ENCODE data around the gene PCDHGA1. TPM values are rescaled to one million over a fixed set of nuclear protein-coding genes. Genes with fewer than 3 reads are reported as not detected.

The PCDHGA1 gene
- total RNA-seq, 1 donor from 2014 or later: 0.17 TPM

- intact Hi-C loops (cut with micrococcal nuclease): no loop called here
Observed at GRCh38 chr5:141508798-141509611, 178.7 kb downstream of the PCDHGA1 start.

DNA sequence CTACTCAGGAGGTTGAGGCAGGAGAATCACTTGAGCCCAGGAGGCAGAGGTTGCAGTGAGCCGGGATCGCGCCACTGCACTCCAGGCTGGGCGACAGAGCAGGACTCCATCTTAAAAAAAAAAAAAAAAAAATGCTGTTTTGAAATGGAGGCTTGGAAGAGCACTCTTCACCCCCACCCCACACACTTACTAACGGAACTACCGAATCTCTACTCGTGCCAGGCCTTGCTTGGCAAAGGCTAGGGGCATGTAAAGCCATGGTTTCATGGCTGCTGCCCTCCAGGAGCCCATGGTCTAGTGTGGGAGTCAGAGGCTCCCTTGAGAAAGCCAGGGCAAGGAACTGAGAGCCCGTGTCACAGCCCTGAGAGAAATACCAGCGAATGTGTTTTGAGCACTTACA, 179.8 kb downstream of the PCDHGA1 start:
- intact Hi-C loops (cut with micrococcal nuclease): loop anchor here (5.0 kb wide), 2 partner anchors 107 to 168 kb away; partner anchors contain the start of genes DIAPH1 and PCDHGA3

GRCh38 chr5:141510850-141511601, 180.7 kb downstream of the PCDHGA1 start:
- intact Hi-C loops (cut with micrococcal nuclease): loop anchor here (5.0 kb wide), 2 partner anchors 106 to 169 kb away; partner anchors contain the start of genes DIAPH1 and PCDHGA3

DNA sequence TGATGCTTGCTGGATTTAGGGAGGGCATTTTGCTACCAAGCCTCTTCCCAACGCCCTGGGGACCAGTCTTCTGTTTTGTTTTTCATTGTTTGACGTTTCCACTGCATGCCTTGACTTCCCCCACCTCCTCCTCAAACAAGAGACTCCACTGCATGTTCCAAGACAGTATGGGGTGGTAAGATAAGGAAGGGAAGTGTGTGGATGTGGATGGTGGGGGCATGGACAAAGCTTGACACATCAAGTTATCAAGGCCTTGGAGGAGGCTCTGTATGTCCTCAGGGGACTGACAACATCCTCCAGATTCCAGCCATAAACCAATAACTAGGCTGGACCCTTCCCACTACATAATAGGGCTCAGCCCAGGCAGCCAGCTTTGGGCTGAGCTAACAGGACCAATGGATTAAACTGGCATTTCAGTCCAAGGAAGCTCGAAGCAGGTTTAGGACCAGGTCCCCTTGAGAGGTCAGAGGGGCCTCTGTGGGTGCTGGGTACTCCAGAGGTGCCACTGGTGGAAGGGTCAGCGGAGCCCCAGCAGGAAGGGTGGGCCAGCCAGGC, 181.5 kb downstream of the PCDHGA1 start:
- intact Hi-C loops (cut with micrococcal nuclease): loop anchor here (1.0 to 5.0 kb wide), 9 partner anchors 12 to 948 kb away; partner anchors contain the start of genes APBB3, DIAPH1, PCDHGA10 and PCDHGA3

GRCh38 chr5:141512390-141512910, 182.1 kb downstream of the PCDHGA1 start:
- intact Hi-C loops (cut with micrococcal nuclease): loop anchor here (1.0 to 5.0 kb wide), 9 partner anchors 12 to 948 kb away; partner anchors contain the start of genes APBB3, DIAPH1, PCDHGA10 and PCDHGA3

DNA sequence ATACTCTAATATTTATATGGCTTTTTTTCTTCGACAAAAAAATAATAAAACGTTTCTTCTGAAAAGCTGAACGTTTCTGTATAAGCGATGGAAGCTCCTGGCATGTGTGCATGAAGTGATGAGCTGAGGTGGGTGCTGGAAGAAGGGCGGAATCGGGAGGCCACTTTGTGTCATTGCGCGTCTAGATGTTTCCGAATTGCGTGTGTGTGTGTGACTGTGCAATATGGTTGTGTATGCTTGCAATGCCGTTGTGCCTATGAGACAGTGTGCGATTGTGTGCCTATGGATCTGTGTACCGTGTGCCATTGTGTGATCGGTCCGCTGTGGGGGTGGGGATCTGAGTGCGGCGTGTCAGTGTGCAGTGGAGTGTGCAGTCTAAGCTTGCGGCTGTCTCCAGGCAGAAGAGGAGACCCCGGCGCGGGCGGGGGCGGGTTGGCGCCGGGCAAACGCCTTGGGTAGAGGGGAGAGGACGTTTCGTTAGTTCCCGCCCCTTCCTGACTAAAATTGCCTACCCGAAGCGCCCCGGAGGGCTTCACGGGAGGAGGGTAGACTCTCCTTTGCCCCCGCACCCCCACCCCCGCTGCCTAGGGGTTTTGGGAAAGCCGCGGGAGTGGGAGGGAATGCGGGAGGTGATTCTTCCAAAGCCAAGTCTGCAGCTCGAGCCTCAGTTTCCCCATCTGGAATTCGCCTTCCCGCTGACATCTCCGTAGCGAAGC, 182.8 kb downstream of the PCDHGA1 start:
- intact Hi-C loops (cut with micrococcal nuclease): loop anchor here (1.0 to 5.0 kb wide), 9 partner anchors 11 to 949 kb away; partner anchors contain the start of genes APBB3, DIAPH1, PCDHGA10 and PCDHGA3

DNA sequence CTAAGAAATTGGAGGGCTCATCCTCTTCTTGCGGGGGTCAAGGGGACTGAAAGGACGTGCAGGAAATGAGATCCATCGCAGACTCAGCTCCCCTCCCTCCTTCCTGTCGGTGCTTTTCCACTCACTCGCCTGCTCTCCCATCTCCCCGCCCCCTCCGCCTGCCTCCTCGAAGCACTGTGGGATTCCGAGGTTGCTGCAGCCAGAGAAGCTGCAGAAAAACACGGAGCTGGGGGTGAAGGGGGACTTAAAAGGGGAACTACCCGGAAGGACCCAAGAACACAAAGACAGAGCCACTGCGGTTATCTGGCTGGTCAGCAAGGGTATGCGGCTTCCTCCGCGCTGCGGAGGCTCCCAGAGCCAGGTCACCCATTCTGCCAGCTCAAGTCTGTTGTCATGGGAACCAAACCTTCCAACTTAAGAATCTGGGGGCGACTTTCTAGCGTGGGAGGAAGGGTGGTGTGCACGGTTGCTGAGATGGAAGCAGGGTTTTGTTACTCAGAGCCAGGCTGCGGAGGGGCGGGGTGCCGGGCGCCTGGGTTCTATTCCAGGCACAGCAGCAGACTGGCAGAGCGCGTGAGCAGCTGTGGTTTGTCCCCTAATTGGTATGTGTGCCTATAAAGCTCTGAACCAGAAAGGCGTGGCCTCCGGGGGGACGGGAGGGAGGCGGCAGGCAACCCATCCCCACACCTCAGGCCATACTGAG, 183.5 kb downstream of the PCDHGA1 start:
- intact Hi-C loops (cut with micrococcal nuclease): loop anchor here (1.0 to 5.0 kb wide), 3 partner anchors 45 to 171 kb away; partner anchors contain the start of genes DIAPH1 and PCDHGA3

DNA sequence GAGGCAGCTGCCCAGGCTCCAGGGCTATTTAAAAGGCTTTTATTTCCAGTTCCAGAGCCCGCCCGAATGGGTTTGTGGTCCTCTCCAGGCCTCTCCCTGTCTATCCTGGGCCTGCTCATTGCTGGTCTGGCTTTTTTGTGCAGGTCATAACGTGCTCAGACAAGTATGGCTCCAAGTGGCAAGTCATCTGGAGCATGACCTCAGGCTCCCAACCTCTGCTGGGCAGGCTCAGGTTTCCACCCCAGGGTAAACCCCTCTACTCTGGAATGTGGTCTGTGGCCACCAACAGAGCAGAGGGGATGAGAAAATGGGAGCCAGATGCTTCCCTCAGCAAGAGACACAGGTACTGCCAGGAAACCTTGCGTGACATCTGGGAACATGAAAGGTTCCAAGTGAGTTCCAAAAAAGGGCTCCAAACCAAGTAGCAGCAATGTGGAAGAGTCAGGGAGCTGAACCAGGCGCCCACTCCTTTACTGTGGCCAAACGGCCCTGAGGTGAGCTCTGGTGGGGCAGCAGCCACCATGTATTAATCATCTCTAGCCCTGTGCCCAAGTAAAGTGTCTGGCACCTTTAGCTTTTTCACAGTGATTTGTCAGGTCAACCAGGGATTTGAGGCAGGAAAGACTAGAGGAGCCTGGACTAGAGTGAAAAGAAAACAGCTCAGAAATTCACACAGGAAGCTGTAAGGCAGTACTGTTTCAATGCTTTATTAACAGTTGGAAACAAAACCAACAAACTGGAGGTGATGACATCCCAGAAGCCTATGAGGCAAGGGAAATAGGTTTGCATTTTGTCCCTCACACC, 184.2 kb downstream of the PCDHGA1 start:
- intact Hi-C loops (cut with micrococcal nuclease): loop anchor here (1.0 to 5.0 kb wide), 3 partner anchors 44 to 172 kb away; partner anchors contain the start of genes DIAPH1 and PCDHGA3

DNA sequence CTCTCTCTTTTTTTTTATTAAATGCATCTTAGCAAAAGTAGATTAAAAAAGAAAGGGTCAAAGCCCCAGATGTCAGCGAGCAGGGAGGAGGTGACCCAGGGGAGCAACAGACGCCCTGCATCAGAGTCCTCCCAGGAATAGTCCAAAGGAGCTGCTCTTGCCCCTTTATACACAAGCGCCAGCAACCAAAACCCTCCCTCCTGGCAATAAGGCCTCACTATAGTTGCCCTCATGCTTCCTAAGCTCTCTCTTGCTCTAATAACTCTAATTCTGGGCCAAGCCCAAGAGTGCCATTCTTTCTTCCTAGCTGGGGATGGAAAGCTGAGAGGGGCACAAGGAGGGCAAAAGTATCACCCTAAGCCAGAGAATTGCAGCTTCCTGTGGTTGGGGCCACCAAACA, 184.8 kb downstream of the PCDHGA1 start:
- intact Hi-C loops (cut with micrococcal nuclease): no loop called here

GRCh38 chr5:141515946-141516671, 185.8 kb downstream of the PCDHGA1 start:
- intact Hi-C loops (cut with micrococcal nuclease): no loop called here

- intact Hi-C loops (cut with micrococcal nuclease): no loop called here
Observed at GRCh38 chr5:141516672-141517025, 186.3 kb downstream of the PCDHGA1 start.

GRCh38 chr5:141517312-141517711, 187.0 kb downstream of the PCDHGA1 start:
- intact Hi-C loops (cut with micrococcal nuclease): no loop called here

DNA sequence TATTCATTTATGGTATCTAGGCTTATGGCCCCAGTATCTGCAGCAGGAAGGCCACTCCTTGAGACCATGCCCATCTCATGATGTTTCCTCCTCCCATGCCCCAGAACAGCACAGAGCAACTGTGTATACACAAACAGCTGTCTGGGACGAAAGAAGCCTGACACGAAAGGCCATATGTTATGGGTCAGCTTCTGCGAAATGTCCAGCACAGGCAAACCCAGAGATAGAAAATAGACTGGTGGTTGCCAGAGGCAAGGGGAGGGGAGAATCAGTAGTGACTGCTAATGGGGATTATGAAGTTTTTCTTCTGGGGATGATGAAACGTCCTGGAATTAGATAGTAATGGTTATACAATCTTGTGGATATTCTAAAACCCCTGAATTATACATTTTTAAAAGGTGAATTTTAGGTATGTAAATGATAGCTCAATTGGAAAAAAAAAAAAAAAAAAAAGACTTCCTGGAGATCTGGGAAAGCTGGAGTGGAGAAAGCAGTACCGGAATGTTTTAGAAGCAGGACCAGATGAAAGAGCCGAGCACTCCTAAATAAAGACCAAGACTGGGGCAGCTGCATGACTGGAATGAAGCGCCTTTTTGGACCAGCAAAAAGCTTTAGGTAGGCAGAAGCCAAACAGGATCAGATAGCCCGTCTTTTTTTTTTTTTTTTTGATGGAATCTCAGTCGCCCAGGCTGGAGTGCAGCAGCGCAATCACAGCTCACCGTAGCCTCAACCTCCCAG, 187.7 kb downstream of the PCDHGA1 start:
- intact Hi-C loops (cut with micrococcal nuclease): no loop called here

GRCh38 chr5:141518618-141519015, 188.3 kb downstream of the PCDHGA1 start:
- intact Hi-C loops (cut with micrococcal nuclease): no loop called here

DNA sequence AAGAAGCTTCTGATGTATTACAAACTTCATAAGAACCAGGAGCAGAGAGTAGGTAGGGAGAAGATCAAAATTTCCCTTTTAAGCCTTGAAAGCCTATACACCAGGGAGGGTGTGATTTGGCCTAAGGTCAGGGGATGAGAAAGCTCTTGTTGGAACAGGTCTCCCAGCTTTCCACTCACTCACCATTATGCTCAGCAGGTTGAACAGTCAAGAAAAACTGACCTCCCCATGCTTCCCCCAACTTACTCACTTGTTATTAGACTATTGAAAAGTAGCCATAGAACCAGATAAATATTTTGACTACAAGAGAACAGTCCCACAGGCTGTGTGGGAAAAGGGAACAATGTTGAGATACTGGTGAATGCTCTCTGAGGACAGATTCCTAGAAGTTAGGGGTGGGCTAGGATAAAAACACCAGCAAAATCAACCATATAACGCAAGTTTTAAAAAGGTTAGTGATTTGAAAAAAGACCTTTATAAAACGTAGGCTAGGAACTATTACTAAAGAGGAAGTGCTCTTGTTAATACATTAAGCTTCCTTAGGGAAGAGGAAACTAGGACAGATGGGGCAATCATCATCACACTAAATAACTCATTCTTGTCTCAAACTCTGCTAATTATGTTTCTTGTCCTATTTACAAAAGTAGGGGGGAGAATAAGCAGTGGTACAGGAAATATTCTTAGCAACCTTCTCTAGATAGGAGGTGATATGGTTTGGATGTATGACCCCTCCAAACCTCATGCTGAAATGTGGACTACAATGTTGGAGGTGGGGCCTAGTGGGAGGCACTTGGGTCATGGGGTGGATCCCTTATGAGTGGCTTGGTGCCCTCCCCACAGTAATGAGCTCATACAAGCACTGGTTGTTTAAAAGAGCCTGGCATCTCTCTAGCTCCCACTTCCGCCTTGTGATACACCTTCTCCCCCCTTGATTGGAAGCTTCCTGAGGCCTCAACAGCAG, 189.6 kb downstream of the PCDHGA1 start:
- intact Hi-C loops (cut with micrococcal nuclease): no loop called here

GRCh38 chr5:141521244-141521781, 191.0 kb downstream of the PCDHGA1 start:
- intact Hi-C loops (cut with micrococcal nuclease): no loop called here
